NCI-H187 (cell line): ENCODE results near the gene MTURN.

Source experiments
- DNase-seq, 2 experiments: peaks; one replicate each; lab custom pipeline; 2025; lab: John Stamatoyannopoulos, UW

Gene MTURN

DNA sequence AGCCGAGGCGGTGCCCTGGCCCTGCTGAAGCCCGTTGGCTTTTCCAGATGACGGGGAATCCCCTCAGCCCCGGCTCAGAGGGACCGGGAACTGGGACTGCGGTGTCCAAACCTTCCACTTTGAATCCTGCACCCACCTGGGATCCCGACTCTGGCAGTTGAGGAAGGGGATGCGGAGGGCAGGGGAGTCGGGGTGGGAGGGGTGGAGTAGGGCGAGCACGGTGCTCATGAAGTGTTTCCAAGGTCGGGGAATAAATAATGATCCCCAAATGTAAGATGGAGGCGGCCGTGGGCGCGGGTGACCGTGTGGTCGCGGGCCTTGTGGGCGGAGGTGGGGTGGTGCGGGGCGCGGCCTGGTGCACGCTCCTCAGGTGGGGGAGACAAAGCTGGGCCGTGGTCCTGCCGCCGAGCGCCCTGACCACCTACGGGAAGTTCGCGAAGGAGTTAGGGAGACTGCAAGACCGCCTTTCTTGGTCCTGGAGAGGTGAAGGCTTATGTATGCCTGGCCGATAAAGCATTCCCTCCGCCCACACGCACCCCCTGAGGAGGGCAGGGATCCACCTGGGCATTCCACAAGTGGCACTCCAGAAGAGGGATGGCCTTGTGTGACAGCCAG is 1.4 kb downstream of the MTURN start:
- DNase-seq: peak; percentile 37 to 43

DNA sequence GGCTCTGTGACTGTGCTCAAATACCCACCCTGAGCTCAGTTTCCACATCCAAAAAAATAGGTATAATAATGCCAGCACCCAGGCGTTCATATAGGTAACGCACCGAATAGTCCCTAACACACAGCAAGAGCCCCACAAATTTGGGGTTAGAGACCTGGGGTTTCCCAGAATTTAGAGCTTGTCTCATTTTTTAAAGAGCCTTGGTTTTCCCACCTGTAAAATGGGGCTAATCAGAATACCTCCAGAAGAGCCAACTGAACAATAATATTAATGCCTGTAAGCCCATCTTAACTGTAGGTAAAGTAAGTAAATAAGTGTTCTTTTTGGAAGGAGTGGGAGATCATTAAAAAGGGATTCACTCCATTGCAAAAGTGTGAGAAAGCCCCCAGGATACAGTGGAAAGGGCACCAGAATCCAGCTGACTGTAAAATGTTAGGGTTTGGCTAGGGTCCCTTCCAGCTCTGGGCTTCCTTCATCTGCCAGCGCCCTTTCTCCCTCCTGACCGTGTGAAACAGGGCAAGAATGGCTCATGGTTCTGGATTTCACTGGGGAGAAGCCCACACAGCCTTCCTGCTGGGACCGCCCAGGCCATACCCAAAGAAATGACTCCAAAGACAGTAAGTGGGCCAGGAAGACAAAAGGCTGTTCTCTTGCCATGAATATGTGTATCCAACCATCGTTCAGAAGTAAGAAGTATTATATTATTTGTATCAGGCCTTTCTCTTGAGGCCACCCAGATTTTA is 2.1 kb downstream of the MTURN start:
- DNase-seq: no peak

- DNase-seq: no peak
These were observed 5.1 kb downstream of the MTURN start for GRCh38 chr7:30139836-30140384.

DNA sequence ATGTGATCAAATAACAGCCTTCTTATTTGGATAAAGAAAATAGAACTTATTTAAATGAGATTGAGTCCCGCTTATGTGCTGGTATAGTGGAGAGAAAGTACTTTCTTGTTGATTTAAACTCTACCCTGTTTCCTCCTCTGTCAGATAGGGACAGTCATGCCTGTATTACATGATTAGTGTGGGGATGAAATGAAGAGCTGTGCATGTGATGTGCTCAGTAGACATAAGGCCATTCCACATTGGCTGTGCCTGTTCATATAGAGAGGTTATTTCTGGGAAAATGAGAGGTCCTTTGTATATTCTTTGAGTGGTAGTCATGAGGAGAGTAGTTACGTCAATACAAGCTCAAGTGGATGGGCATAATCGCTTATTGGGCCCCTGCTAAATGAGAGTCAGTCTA is 5.7 kb downstream of the MTURN start:
- DNase-seq: no peak

- DNase-seq: no peak
These were observed 7.9 kb downstream of the MTURN start for GRCh38 chr7:30142710-30143109.

GRCh38 chr7:30143748-30144251 is 9.0 kb downstream of the MTURN start:
- DNase-seq: peak; percentile 79 to 89

DNA sequence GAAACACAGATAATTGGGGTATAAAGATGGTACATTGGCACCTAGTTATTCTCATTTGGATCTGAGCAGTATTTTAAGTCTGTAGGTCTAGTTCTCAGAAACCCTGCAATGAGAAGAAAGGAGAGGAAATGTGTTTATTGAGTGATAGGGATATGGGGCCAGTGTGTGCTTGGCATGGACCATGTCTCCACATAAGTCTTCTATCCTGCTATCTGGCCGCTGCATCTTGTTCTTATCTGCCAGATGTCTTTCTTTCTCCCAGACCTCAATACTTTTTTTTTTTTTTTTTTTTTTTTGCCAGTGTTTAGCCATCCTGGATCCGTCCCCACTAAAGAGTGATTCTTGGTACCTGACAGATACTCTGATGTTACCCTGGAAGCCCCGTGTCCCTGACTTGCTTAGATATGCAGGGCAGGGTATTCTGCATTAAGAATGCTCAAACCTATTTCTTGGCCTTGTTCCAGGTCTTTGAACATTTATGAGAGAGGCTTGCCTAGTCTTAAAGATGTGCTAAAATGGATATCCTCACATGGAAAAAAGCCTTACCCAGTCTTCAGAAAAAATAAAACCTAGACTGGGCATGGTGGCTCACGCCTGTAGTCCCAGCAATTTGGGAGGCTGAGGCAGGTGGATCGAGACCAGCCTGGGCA is 10.0 kb downstream of the MTURN start:
- no peak for DNase-seq

DNA sequence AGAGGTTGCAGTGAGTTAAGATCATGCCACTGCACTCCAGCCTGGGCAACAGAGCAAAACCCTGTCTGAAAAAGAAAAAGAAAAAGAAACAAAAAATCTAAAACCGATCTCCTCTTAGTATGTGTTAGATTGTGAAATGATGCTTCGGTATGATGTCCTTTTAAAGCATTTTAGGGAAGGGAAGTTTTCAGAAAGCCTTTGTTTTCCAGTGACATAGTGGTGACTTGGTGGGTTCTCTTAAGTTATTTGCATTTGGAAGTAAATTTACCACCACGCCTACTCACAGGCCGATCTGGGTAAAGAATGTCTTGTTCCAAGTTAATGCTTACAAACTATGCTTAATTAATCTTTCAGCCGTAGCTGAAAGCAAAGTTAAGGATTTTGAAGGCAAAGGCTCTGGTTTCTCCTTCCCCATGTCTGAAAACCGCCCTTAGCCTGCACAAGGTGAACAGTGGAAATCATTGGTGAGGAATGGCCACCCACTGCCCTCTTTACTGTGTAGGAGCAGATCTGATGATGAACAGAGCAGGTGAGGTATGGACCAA is 10.7 kb downstream of the MTURN start:
- no peak for DNase-seq

DNA sequence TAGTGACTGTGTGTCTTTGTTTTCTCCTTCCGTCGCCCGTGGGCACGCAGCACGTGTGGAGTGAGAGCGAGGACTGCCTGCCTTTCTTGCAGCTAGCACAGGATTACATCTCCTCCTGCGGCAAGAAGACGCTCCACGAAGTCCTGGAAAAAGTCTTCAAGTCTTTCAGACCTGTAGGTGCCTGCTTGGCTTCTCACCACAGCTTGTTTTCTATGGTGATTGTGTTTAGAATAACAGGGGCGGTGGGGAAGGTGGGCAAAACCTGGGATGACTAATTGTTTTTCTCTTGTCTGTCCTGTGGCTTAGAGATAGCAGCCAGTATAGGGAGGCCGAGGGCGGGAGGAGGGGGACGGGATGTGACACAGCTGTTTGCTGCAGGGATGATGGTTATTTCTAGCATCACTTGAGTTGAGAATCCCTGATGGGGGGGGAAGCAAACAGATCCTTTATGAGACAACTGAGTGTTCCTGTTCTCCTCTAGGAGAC is 11.4 kb downstream of the MTURN start:
- DNase-seq: peak; percentile 61 to 80

GRCh38 chr7:30147223-30147622 is 12.4 kb downstream of the MTURN start:
- no peak for DNase-seq

GRCh38 chr7:30147785-30148184 is 13.0 kb downstream of the MTURN start:
- no peak for DNase-seq

GRCh38 chr7:30148426-30148825 is 13.6 kb downstream of the MTURN start:
- DNase-seq: no peak

- DNase-seq: no peak
These were observed 14.2 kb downstream of the MTURN start for GRCh38 chr7:30148951-30149459.

GRCh38 chr7:30149640-30150272 is 15.0 kb downstream of the MTURN start:
- no peak for DNase-seq

- DNase-seq: no peak
These were observed 15.9 kb downstream of the MTURN start for GRCh38 chr7:30150711-30151110.

DNA sequence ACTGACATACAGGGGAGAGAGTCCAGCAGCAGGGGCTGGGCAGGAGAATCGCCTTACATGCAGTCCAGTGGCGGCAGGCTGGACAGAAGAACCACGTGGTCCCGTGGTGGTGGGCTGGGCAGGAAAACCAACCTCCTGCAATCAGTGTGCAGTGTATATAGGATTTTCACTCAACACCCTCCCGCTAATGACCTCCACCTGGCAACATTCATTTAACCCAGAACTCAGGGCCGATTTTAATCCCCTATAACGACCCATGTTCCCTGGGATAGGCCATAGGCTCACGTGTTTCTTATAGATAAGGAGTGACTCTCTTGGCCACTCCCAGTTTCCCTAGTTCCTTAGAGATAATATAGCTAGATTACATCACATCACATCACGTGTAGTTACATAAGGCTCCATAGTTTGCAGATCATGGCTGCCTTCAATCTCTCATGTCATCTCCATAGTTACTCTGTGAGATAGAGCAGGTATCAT is 19.4 kb downstream of the MTURN start:
- DNase-seq: no peak

- DNase-seq: no peak
These were observed 20.7 kb downstream of the MTURN start for GRCh38 chr7:30155481-30155880.

- no peak for DNase-seq
These were observed 22.4 kb downstream of the MTURN start for GRCh38 chr7:30157204-30157603.

DNA sequence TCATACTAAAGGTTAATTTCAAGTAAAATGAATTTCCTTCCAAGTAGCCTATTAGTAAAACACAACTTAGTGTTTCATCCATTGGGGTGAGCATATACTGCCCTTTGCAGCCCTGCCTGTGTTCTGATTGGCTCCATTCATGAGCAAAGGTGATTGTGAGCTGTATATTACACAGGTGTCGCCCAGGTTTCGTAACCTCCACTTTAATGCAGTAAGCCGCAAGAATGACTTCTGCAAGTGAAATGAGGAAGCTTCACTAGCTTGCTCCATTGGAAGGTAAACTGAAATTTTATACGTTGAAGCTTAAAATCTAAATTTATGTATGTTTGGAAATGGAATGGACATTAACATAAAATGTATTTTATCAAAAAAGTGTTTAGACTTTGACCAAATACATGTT is 24.4 kb downstream of the MTURN start:
- no peak for DNase-seq

- no peak for DNase-seq
These were observed 24.9 kb downstream of the MTURN start for GRCh38 chr7:30159698-30160143.

DNA sequence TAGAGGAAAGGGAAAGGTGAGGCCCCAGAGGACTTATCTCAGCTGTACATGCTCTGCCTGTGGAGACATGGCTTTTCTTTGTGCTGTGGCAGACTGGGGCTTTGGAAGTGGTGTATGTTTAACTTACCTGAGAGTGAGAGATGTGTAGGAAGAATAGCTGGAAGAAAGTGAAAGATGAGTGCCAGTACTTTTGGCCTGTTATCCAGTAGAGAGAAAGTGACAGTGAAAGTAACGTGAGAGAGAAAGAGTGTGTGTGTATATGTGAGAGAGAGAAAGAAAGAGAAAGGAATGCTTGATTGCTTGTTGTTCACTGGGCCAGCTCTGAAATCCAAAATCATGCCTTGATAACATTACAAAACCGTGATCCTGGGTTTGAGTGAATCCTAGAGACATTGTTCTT is 25.5 kb downstream of the MTURN start:
- DNase-seq: no peak
